HEK293 (cell line): ENCODE results near the gene NR1H2.

Source experiments
- GLI2 ChIP-seq: fragments of 450-650 bp; formaldehyde crosslinking; IDR thresholded peaks from 2 replicates; pipeline ENCODE4; 2017; ENCODE audit warnings: missing biosample characterization, missing genetic modification characterization, low read depth, borderline replicate concordance
- KLF8 ChIP-seq: fragments of 450-650 bp; formaldehyde crosslinking; IDR thresholded peaks from 2 replicates; pipeline ENCODE4 v1.5.1; 2016; ENCODE audit warnings: missing biosample characterization, missing genetic modification characterization
- MZF1 ChIP-seq: fragments of 450-650 bp; formaldehyde crosslinking; IDR thresholded peaks from 2 replicates; pipeline ENCODE4 v1.5.1; 2017; ENCODE audit warnings: missing biosample characterization, missing genetic modification characterization, borderline replicate concordance
- YY2 ChIP-seq: fragments of 450-650 bp; formaldehyde crosslinking; IDR thresholded peaks from 2 replicates; pipeline ENCODE4 v1.5.1; 2016; ENCODE audit warnings: missing biosample characterization, missing genetic modification characterization
- ZBTB1 ChIP-seq: fragments of 450-650 bp; formaldehyde crosslinking; IDR thresholded peaks from 2 replicates; pipeline ENCODE4 v1.5.1; 2016; ENCODE audit warnings: missing biosample characterization, missing genetic modification characterization
- ZBTB48 ChIP-seq: fragments of 450-650 bp; formaldehyde crosslinking; IDR thresholded peaks from 2 replicates; pipeline ENCODE4 v1.5.1; 2016; ENCODE audit warnings: missing biosample characterization, missing genetic modification characterization
- ZBTB7A ChIP-seq: fragments of 450-650 bp; formaldehyde crosslinking; IDR thresholded peaks from 2 replicates; pipeline ENCODE4 v1.5.1; 2016; ENCODE audit warnings: low read depth, missing biosample characterization, missing genetic modification characterization
- ZFP3 ChIP-seq: fragments of 450-650 bp; formaldehyde crosslinking; IDR thresholded peaks from 2 replicates; pipeline ENCODE4 v1.5.1; 2016; ENCODE audit warnings: low read depth, missing biosample characterization, missing genetic modification characterization
- ZFP69B ChIP-seq: fragments of 450-650 bp; formaldehyde crosslinking; IDR thresholded peaks from 2 replicates; pipeline ENCODE4 v1.5.1; 2016; ENCODE audit warnings: missing biosample characterization, missing genetic modification characterization
- ZNF114 ChIP-seq: fragments of 450-650 bp; formaldehyde crosslinking; IDR thresholded peaks from 2 replicates; pipeline ENCODE4 v1.5.0; 2017; ENCODE audit warnings: missing biosample characterization, missing genetic modification characterization
- ZNF184 ChIP-seq: fragments of 450-650 bp; IDR thresholded peaks from 2 replicates; pipeline ENCODE4 v1.5.1; 2018; ENCODE audit warnings: missing biosample characterization, mild to moderate bottlenecking, missing genetic modification characterization
- ZNF23 ChIP-seq: fragments of 450-650 bp; formaldehyde crosslinking; IDR thresholded peaks from 2 replicates; pipeline ENCODE4 v1.5.1; 2016; ENCODE audit warnings: missing biosample characterization, missing genetic modification characterization, borderline replicate concordance
- ZNF248 ChIP-seq: fragments of 450-650 bp; formaldehyde crosslinking; IDR thresholded peaks from 2 replicates; pipeline ENCODE4 v1.5.1; 2017; ENCODE audit warnings: missing biosample characterization, missing genetic modification characterization
- ZNF350 ChIP-seq: fragments of 450-650 bp; formaldehyde crosslinking; IDR thresholded peaks from 2 replicates; pipeline ENCODE4 v1.5.0; 2017; ENCODE audit warnings: missing biosample characterization, mild to moderate bottlenecking, missing genetic modification characterization
- ZNF530 ChIP-seq: fragments of 450-650 bp; formaldehyde crosslinking; IDR thresholded peaks from 2 replicates; pipeline ENCODE4 v1.5.1; 2016; ENCODE audit warnings: low read depth, missing biosample characterization, missing genetic modification characterization
- ZNF544 ChIP-seq: fragments of 450-650 bp; formaldehyde crosslinking; IDR thresholded peaks from 2 replicates; pipeline ENCODE4 v1.5.0; 2017; ENCODE audit warnings: missing biosample characterization, missing genetic modification characterization
- ZNF654 ChIP-seq: fragments of 450-650 bp; formaldehyde crosslinking; IDR thresholded peaks from 2 replicates; pipeline ENCODE4 v1.5.1; 2016; ENCODE audit warnings: low read depth, missing biosample characterization, missing genetic modification characterization
- ZNF777 ChIP-seq: fragments of 450-650 bp; formaldehyde crosslinking; IDR thresholded peaks from 2 replicates; pipeline ENCODE4 v1.5.1; 2017; ENCODE audit warnings: missing biosample characterization, missing genetic modification characterization, borderline replicate concordance
- ZNF830 ChIP-seq: fragments of 450-650 bp; IDR thresholded peaks from 2 replicates; pipeline ENCODE4 v1.5.0; 2018; ENCODE audit warnings: missing biosample characterization, missing genetic modification characterization, low read depth, mild to moderate bottlenecking, moderate library complexity
- ZSCAN16 ChIP-seq: fragments of 450-650 bp; formaldehyde crosslinking; IDR thresholded peaks from 2 replicates; pipeline ENCODE4 v1.5.1; 2016; ENCODE audit warnings: missing biosample characterization, missing genetic modification characterization
- ZSCAN23 ChIP-seq: fragments of 450-650 bp; formaldehyde crosslinking; IDR thresholded peaks from 2 replicates; pipeline ENCODE4 v1.5.1; 2016; ENCODE audit warnings: missing biosample characterization, missing genetic modification characterization
- TF ChIP-seq, protein P1 (sequence below): fragments of 450-650 bp; formaldehyde crosslinking; IDR thresholded peaks from 2 replicates; pipeline ENCODE4; 2016; ENCODE audit warnings: missing biosample characterization, missing genetic modification characterization
- TF ChIP-seq, protein P2 (sequence below): fragments of 450-650 bp; formaldehyde crosslinking; IDR thresholded peaks from 2 replicates; pipeline ENCODE4 v1.5.1; 2016; ENCODE audit warnings: missing biosample characterization, missing genetic modification characterization
- TF ChIP-seq, protein P3 (sequence below): fragments of 450-650 bp; formaldehyde crosslinking; IDR thresholded peaks from 2 replicates; pipeline ENCODE4 v1.5.1; 2016; ENCODE audit warnings: missing biosample characterization, missing genetic modification characterization
- TF ChIP-seq, protein P4 (sequence below): fragments of 450-650 bp; formaldehyde crosslinking; IDR thresholded peaks from 2 replicates; pipeline ENCODE4 v1.5.1; 2016; ENCODE audit warnings: missing biosample characterization, missing genetic modification characterization
- TF ChIP-seq, protein P5 (sequence below): fragments of 450-650 bp; formaldehyde crosslinking; IDR thresholded peaks from 2 replicates; pipeline ENCODE4 v1.5.0; 2017; ENCODE audit warnings: missing biosample characterization, missing genetic modification characterization, borderline replicate concordance
- TF ChIP-seq, protein P6 (sequence below): fragments of 450-650 bp; formaldehyde crosslinking; conservative IDR thresholded peaks from 2 replicates; pipeline ENCODE4 v1.5.1; 2016; ENCODE audit warnings: low read depth, missing biosample characterization, missing genetic modification characterization

NR1H2 gene

DNA sequence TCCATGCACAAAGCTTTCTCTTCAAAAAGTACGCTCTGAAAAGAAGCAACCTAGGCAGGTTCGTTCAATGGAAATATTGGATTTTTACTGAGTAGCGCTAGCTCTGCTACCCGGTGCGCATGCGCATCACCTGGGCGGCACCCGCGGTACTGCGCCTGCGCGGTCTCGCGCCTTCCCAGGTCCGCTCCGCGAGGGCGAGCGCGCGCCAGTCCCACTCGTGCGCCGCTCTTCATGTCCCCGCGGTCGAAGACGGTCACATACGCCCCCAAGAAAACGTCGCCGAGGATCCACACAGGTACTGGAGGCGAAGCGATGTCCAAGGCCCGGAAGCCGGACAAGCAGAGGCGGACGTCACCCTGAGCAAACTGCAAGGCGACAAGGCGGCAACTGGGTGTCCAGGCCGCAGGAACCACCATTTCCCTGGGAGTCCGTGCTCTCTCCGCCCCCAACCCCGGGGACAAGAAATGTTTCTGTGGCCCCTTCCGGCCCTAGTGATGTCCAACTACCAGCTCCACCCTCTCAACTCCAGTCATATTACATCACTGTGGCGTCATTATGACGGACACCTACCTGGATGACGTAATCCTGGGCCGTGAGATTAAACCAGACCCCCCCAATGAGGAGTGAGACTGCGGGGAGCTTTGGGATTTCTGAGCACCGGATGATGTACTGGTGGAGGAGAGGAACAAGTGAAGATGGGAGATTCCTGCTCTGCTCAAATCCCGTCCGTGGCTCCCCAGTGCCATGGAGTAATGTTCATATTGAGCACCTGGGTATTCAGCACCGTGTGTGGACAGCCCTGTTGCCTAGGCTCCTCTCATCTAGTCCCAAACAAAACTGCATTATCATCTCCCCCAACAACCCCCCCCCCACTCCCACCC is 42.3 kb upstream of the NR1H2 start (continued):
- TF ChIP-seq ZBTB48 (tag by site-specific recombination) (0 out of 2 replicates have a peak, but pooled peaks have one; percentile 24), ZNF23 (tag by site-specific recombination) (no peak), ZNF350 (tag by site-specific recombination) (no peak), YY2 (tag by site-specific recombination) (no peak; the same call in 1 of the 2 replicates), ZSCAN23 (tag by site-specific recombination) (no peak), ZNF777 (no peak), ZNF184 (tag by site-specific recombination) (no peak), ZNF544 (tag by site-specific recombination) (no peak), ZSCAN16 (tag by site-specific recombination) (no peak), MZF1 (tag by site-specific recombination) (no peak), ZNF530 (tag by site-specific recombination) (no peak), ZNF114 (tag by site-specific recombination) (no peak), ZBTB1 (tag by site-specific recombination) (no peak), ZNF830 (tag by site-specific recombination) (no peak), ZNF248 (tag by site-specific recombination) (no peak), ZNF654 (tag by site-specific recombination) (no peak), ZBTB7A (tag by site-specific recombination) (no peak), ZFP69B (peak; percentile 42; the same call in 1 of the 2 replicates), ZFP3 (tag by site-specific recombination) (no peak), GLI2 (tag by site-specific recombination) (no peak), KLF8 (tag by site-specific recombination) (peak; percentile 12; the same call in 1 of the 2 replicates)
- TF ChIP-seq, protein P1, sequence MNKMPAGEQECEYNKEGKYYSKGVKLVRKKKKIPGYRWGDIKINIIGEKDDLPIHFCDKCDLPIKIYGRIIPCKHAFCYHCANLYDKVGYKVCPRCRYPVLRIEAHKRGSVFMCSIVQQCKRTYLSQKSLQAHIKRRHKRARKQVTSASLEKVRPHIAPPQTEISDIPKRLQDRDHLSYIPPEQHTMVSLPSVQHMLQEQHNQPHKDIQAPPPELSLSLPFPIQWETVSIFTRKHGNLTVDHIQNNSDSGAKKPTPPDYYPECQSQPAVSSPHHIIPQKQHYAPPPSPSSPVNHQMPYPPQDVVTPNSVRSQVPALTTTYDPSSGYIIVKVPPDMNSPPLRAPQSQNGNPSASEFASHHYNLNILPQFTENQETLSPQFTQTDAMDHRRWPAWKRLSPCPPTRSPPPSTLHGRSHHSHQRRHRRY (tag by site-specific recombination) = no peak
- TF ChIP-seq, protein P2, sequence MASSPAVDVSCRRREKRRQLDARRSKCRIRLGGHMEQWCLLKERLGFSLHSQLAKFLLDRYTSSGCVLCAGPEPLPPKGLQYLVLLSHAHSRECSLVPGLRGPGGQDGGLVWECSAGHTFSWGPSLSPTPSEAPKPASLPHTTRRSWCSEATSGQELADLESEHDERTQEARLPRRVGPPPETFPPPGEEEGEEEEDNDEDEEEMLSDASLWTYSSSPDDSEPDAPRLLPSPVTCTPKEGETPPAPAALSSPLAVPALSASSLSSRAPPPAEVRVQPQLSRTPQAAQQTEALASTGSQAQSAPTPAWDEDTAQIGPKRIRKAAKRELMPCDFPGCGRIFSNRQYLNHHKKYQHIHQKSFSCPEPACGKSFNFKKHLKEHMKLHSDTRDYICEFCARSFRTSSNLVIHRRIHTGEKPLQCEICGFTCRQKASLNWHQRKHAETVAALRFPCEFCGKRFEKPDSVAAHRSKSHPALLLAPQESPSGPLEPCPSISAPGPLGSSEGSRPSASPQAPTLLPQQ = peak; percentile 87
- TF ChIP-seq, protein P3, sequence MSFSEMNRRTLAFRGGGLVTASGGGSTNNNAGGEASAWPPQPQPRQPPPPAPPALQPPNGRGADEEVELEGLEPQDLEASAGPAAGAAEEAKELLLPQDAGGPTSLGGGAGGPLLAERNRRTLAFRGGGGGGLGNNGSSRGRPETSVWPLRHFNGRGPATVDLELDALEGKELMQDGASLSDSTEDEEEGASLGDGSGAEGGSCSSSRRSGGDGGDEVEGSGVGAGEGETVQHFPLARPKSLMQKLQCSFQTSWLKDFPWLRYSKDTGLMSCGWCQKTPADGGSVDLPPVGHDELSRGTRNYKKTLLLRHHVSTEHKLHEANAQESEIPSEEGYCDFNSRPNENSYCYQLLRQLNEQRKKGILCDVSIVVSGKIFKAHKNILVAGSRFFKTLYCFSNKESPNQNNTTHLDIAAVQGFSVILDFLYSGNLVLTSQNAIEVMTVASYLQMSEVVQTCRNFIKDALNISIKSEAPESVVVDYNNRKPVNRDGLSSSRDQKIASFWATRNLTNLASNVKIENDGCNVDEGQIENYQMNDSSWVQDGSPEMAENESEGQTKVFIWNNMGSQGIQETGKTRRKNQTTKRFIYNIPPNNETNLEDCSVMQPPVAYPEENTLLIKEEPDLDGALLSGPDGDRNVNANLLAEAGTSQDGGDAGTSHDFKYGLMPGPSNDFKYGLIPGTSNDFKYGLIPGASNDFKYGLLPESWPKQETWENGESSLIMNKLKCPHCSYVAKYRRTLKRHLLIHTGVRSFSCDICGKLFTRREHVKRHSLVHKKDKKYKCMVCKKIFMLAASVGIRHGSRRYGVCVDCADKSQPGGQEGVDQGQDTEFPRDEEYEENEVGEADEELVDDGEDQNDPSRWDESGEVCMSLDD = 0 out of 2 replicates have a peak, but pooled peaks have one; percentile 19
- TF ChIP-seq, protein P4, sequence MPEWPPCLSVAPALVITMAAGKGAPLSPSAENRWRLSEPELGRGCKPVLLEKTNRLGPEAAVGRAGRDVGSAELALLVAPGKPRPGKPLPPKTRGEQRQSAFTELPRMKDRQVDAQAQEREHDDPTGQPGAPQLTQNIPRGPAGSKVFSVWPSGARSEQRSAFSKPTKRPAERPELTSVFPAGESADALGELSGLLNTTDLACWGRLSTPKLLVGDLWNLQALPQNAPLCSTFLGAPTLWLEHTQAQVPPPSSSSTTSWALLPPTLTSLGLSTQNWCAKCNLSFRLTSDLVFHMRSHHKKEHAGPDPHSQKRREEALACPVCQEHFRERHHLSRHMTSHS (tag by site-specific recombination) = no peak
- TF ChIP-seq, protein P5, sequence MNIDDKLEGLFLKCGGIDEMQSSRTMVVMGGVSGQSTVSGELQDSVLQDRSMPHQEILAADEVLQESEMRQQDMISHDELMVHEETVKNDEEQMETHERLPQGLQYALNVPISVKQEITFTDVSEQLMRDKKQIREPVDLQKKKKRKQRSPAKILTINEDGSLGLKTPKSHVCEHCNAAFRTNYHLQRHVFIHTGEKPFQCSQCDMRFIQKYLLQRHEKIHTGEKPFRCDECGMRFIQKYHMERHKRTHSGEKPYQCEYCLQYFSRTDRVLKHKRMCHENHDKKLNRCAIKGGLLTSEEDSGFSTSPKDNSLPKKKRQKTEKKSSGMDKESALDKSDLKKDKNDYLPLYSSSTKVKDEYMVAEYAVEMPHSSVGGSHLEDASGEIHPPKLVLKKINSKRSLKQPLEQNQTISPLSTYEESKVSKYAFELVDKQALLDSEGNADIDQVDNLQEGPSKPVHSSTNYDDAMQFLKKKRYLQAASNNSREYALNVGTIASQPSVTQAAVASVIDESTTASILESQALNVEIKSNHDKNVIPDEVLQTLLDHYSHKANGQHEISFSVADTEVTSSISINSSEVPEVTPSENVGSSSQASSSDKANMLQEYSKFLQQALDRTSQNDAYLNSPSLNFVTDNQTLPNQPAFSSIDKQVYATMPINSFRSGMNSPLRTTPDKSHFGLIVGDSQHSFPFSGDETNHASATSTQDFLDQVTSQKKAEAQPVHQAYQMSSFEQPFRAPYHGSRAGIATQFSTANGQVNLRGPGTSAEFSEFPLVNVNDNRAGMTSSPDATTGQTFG (tag by site-specific recombination) = no peak
- TF ChIP-seq, protein P6, sequence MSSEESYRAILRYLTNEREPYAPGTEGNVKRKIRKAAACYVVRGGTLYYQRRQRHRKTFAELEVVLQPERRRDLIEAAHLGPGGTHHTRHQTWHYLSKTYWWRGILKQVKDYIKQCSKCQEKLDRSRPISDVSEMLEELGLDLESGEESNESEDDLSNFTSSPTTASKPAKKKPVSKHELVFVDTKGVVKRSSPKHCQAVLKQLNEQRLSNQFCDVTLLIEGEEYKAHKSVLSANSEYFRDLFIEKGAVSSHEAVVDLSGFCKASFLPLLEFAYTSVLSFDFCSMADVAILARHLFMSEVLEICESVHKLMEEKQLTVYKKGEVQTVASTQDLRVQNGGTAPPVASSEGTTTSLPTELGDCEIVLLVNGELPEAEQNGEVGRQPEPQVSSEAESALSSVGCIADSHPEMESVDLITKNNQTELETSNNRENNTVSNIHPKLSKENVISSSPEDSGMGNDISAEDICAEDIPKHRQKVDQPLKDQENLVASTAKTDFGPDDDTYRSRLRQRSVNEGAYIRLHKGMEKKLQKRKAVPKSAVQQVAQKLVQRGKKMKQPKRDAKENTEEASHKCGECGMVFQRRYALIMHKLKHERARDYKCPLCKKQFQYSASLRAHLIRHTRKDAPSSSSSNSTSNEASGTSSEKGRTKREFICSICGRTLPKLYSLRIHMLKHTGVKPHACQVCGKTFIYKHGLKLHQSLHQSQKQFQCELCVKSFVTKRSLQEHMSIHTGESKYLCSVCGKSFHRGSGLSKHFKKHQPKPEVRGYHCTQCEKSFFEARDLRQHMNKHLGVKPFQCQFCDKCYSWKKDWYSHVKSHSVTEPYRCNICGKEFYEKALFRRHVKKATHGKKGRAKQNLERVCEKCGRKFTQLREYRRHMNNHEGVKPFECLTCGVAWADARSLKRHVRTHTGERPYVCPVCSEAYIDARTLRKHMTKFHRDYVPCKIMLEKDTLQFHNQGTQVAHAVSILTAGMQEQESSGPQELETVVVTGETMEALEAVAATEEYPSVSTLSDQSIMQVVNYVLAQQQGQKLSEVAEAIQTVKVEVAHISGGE = peak; percentile 85
